ENCODE measurements around the gene WWOX. TPM values are rescaled to one million over a fixed set of nuclear protein-coding genes. Genes with fewer than 3 reads are reported as not detected.

WWOX gene
- polyA plus RNA-seq, 3 donors: 36.4 to 36.6 (median 36.5) TPM

DNA sequence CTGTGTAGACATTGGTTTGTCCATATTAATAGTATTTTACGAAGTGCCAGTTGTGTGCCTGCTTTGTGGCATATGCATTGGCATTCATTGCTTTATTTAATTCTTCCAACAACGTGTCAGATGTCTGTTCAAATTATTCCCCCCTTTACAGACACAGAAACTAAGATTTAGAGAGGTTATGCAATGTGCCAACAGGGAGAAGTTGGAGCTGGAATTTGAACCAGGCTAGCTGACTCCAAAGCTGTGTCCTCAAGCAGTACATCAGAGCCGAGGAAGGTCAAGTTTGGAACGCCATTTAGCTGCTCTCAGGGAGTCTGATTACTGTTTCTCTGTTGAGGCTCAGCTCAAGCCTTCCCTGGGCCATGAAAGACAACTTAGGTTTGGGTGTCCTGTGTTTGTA is 232.3 kb downstream of the WWOX start:
- peak; percentile 43 for DNase-seq

DNA sequence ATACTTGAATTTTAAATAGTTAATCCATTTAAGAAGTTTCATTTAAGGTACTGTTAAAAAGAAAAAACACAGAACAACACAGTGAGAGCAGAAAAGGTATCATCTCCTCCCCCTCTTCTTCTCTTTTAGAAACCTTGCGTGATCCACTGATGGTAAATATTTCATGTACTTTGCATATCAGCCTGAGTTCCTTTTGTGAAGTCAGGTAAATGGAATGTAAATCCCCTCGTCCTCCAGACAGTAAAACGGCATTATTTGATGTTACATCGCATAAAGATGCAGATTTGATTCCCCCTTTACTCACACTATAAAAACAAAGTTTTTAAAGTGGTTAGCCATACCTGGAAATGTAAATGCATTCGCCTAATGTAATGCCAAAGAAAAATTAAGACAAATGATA is 234.4 kb downstream of the WWOX start:
- no peak for DNase-seq

DNA sequence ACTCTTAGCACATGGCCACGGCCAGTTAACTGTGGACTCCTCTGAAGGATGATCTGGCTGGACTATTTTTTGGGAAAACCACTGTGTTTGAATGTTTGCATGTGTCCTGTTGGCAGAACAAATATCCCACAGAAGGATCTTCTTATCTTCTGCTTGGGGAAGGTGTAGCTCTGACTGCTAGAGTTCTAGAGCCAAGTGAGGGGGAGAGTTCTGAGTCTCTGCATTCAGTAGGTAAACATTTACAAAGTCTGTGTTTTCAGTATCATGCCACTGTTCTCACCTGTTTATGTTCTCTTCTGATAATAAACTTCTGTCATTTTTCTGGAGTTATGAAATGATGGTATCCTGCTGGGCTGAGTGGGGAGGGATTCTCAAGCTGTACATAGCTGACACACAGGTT is 241.1 kb downstream of the WWOX start:
- DNase-seq: no peak

DNA sequence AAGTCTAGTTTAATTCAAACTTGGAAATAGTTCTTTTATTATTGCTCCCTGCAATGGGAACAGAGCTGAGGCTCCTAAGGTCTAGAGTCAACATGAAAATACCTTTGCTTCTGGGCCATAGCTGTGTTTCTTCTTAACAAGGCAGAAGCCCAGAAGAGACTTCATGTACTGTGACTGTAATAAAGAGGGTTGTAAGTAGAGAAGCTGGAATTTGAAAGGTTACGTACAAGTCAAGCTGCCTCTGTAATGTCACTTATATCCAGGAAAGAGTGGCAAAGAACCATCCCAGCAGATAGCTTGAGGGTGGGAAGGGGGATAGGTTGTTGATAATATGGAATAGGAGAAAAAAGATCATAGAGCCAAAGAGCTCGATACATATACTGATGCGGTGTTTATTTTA is 248.6 kb downstream of the WWOX start:
- peak; percentile 57 for DNase-seq

DNA sequence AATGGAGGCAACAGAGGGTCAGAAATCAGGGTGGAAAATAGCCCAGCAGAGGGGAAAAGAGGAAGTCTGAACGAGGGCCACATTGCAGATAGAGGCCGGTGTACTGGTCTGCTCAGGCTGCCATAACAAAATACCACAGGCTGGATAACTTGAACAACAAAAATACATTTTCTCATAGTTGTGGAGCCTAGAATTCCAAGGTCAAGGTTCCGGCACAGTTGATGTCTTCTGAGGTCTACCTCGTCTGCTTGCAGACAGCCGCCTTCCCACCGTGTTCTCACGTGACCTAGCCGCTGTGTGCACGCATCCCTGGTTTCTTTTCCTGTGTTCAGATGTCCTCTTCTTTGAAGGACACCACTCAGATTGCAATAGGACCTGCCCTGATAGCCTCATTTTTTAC is 249.4 kb downstream of the WWOX start:
- no peak for DNase-seq

DNA sequence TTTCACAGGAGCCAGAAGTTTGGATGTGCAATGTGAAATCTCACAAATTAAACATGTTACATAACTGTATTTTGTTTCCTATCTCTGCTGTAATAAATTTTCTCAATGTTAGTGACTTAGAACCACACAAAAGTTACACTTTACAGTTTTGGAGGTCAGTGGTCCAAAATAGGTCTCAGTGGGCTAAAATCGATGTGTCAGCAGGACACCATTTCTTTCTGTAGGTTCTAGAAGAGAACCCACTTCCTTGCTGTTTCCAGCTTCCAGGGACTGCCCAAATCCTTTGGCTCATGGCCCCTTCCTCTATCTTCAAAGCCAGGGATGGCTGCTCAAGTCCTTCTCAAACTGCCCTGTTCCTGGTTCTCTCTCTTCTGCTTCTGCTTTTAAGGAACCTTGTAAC is 252.7 kb downstream of the WWOX start:
- DNase-seq: no peak

DNA sequence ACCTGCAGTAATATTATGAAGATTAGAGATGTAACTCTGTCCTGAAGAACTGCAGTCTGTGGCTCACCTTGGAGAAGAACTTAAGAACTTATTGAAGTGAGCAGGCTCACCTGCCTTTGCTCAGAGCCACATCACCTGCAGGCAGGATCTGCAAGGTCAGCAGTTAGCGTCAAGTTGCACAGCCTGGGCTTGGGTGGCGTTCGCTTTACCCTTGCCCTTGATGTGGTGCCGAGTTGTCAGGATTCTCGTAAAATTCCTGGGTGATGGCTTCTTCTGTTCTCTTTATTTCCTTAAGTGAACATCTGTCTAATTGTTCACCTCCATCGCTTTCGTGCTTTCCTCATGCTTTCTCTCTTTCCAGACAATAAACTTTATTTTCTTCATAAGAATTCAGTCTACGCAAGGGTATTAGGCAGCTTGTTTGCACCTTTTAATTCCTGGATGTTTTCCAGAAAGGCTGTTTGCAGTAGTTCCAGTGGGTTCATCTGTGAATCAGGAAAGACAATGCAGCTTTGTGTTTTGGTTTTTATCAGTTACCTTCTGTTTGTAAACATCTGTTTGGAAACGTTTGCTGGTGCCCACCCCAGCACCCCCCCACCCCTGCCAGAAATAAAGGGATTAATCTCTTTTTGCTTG is 254.3 kb downstream of the WWOX start:
- DNase-seq: no peak

DNA sequence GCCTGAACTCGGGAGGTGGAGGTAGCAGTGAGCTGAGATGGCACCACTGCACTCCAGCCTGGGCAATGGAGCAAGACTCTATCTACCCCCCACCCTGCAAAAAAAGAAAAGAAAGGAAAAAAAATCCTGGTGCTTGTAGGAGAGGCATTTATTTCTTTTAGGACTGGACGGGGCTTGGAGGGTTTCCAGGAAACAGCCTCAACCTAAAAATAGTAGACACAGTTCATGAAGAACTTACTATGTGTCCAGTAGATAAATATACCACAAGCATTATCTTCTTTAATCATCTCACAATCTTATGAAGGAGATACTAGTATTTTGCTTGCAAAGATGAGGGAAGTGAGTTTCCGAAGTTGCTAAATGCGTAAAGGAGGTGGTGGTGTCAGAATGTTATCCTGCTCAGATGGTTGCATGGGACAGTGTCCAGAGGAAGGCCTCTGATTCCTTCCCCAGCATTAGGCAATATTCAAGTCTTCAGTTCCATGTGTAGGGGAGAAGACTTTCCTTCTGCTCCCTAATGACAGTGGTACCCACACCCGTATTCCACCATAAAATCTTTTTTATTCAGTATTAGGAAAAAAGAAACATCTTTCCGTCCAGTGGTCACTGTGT is 263.2 kb downstream of the WWOX start:
- no peak for DNase-seq

DNA sequence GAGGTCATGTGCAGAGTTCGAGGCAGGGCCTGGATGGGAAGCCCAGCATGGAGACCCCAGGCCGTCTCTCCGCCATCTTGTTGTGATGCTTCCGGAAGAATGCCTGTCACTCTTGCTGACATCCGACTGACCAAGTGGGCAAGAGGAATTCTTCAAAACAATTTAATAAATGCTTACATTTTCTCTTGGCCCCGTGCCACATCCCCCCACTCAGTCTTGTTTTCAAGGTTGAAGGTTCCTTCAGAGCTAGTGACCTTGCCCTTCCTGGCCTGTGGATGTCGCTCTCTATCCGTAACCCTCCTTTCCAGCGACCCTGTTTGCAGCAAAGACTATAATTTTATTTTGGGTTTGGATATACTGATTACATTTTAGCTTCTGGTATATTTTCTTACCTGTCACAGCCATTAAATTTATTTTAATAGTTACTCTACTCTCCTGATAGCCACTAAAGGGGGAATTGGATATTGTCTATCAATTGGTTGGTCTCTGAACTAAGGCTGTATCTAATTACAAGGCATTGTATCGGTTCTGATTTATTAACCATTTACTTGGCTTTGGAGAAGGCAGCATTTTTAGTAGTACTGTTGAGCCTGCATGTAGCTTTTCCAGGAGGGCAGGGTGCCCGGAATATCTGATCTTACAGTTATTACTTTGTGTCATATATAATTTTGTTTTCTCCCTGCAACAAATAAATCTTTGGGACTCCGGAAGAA is 264.5 kb downstream of the WWOX start:
- DNase-seq: no peak

DNA sequence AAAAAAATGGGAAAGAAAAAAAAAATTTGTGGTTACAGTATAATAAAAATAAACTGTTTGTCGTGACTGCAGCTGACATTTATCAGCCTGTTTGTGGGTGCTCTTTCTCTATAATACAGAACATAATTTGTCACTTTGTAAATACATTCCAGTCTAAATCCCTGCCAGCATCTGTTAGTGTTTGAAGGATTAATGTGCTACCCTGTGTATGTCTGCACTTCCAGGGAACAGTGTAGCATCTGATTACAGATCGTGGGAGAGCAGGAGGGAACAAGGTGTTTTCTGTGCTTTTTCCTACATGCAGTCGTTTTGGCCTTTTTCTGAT is 265.1 kb downstream of the WWOX start:
- DNase-seq: no peak

DNA sequence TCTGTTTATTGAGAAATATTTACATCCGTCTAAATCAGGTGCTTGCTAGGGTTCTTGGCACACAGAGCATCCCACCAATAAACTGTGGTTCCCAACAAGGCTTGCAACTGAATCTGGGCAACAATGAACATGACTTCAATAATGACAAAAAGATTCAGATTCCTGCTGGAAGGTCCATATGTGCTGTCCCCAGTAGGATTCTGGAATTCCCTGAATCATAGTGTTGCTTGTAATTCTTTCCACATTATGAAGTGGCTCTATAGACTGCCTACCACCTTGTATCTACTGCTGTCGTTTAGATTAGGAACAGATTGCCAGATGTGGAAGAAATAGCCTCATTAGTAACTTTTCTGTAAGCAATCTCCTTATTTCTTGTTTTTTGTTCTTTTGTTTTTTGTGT is 265.9 kb downstream of the WWOX start:
- no peak for DNase-seq

DNA sequence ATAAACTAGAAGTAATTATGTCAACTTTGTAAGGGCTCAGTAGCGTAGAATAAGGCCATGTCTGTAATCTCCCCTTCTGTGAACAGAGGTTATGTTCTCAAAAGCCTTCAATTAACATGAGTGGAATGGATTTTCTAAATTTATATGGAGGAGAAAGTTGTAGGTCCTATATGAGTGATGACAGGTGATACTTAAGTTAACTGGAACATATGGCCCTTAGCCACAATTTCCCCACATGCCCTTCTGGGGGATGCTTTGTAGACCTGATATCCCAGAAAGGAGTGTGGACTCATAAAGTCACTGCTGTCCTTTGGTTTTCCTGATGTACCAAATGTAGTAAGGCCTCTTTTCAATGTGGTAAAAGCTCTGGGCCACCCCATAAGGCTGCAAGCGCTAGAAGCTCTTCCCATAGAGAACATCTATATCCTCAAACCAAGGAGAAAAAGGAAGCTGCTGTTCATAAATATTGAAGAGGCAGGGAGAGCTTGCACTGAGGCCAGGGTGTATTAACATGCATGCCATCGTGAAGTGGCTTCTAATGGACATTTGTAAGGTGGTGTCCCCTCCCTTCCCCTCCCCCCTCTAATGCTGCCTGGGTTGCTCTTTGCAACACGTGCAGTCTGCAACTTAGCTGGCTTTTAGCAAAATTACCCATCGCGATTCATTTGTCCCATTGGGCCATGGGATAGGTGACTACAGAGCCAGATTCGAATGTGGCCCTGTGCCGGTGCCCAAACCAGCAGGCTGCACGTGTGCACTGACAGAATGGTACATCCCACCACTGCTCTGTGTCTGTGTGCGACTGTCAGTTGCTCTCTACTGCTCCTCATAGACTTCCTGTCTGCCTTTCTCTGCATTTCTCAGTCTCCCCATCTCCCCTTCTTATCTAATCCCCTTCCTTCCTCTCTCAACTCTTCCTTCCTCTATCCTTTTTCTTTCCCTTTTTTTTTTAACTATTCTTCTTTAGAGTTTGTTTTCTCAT is 269.0 kb downstream of the WWOX start:
- DNase-seq: no peak

DNA sequence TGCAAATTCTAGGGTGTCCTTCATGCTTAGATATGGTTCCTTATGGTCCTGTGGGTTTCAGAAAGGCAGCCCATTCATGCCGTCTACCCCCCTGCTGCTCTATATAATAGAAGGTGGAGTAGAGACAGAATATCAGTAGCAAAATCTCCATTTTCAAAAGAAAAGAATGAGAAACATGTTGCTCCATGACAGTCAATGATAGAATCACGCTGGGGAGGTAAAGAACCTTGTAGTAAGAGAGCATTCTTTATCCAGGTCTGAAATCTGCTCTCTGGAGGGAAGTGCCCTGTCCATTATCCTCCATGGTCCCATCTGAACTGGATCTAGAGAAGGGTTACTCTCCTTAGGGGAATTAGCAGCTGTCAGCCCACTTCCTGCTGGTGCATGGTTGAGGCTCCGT is 272.8 kb downstream of the WWOX start:
- DNase-seq: no peak

DNA sequence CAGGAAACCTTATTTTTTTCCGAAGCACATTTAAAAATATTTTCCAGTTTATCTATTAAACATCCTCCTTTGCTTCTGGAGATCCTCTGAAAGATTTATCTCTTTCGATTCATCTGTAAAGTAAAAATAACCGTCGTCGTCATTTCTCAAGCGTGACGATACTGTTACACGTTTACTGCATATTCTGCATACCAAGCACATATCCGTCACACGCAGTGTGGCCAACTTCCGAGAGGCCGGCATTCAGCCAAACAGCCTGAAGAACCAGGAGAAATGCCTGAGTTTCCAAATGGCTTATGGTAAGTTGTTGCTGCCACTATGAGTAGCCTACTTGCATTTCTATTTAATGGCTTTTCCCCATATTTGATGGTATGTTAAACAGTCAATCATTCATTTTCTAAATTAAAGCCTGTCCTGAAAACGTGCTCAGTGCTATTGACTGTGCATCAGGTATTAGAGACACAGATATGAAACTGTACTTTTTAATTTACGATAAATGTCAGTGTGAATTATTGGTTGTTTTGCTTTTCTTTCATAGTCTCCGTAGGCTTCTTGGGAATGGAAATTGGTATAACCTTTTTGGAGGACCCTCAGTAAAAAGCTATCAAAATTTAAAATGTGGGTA is 275.7 kb downstream of the WWOX start:
- DNase-seq: no peak

DNA sequence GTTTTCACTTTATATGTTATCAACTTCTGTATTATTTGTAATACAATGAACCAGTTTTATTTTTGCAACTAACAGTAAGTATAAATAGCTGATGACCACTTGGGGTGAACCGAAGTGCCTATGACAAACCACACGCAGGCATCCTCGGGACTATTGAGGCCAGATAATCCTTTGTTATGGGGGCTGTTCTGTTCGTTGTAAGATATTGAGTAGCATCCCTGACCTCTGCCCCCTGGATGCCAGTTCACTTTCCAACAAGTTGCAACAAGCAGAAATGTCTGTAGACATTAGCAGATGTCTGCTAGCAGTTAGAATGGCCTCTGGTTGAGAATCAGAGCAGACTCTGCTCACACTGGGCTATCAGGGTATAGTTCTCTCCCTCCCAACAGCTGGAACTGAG is 277.0 kb downstream of the WWOX start:
- no peak for DNase-seq

DNA sequence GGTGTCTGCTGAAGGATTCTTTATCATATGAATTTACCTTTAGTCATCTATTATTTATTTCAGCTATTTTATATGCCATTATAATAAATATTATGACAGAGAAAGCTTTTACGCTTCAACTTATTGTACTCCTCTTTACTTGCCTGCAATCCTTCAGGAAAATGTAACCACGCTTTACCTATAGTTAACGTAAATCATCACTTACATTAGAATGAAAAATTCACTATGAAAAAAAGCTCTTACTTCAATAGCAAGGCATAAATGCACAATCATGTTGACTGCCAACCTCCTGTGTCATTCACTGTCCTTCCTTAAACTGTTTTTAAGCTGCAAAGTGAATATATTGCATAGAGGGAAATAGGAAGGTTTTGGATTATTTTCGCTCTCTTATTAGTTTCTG is 277.9 kb downstream of the WWOX start:
- DNase-seq: no peak

DNA sequence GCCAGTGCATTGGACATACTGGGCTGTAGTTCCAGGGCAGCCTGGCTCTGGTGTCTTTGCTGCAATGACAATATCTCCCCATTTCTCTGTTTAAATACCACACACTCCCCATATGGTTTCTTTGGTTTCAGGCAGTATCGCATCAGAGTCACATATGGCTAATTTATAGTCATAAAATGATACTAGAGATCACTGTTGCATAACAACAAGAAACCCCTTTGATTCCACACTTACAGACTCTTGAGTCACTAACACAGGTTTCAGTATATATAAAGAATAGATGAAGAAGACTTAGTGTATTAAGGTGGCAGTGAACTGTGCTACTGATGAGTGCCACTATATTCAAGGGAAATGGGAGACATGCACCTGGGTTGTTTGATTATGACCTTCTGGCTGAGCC is 281.6 kb downstream of the WWOX start:
- no peak for DNase-seq

DNA sequence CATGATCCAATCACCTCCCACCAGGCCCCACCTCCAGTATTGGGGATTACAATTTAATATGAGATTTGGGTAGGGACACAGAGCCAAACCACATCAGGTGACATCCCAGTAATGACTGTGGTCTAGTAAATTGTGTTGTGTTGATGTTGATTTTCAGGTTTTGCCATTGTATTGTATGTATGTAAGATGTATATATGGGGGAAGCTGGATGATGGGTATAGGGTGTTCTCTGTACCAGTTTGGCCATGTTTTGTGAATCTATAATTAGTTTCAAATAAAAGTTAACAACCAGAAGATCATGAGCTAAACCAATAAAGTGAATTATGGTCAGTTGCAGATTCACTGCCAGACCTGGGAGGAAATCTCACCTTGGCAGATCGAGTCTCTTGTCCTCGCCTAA is 283.7 kb downstream of the WWOX start:
- DNase-seq: no peak

DNA sequence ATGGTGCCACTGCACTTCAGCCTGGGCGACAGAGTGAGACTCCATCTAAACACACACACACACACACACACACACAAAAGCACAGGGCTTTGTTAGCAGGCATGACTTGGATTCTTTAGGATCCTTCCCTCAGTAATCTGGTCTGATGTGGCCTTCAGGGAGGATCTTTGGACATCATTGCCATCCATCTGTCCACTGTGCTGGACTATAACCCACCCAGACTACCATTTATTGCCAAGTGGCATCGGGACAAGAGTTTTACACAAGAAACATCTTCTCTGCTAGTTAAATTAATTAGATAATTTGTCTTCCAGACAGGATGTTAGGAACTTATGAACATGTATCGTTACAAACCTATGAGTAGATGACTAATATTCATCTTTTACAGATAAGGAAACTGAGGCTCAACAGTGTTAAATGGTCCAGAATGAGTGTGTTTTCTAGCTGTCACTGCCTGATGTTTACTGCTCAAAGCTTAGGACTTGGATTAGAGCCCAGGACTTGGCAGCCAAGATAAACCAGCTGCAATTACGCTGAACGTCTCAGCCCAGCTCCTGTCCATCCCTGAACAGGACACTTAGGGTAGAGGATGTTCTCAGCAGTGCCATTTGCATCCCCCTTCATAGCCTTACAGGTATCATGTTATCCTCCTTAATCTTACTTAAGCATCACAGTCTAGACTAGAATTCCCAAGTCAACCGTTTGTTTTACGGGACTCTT is 285.8 kb downstream of the WWOX start:
- DNase-seq: no peak

DNA sequence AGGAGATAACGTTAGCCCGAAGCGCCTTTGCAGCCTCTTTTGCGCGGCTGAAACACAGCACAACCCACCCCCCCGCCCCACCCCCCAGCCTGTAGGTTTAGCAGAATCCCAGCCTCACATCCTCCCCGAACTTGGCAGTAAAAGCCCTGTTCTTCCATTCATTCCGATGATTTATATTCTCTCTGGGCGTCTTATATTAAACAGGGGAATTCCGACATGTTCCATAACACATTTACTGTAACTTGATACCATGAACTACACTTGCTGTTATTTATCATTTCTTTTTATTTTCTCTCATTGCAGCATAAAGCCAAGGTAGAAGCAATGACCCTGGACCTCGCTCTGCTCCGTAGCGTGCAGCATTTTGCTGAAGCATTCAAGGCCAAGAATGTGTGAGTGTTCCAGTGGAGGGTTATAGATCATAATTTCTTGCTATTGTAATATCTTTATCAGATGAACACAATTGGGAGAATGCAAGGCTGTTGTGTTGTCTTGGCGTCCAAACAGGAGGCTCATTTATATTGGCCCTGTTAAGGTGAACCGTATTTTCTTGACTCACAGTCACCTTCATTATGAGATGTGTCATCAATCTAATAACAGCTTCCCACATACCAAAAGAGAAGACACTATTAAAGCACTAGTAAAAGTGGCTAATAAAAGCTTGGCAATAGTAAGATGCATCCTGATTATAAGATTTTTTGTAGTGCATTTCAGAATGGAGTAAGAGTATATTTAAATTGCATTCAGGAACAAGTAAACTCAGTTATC is 287.3 kb downstream of the WWOX start:
- peak; percentile 72 for DNase-seq

Data from renal pelvis (tissue), 4 donors.